Liver (tissue), 9 donors: ENCODE results near the gene RRP15. TPM values are rescaled to one million over a fixed set of nuclear protein-coding genes. Genes with fewer than 3 reads are reported as not detected.

Experiments
- DNase-seq: peaks from one replicate; pipeline ENCODE4 v3.0.0-alpha.2; 2017; ENCODE audit warnings: low spot score
- H3K27ac ChIP-seq, 2 donors: one replicate each; pipeline ENCODE4 v1.7.0; 2013; ENCODE audit warnings: inconsistent platforms in 2 of 2, low read length in 2 of 2, control low read depth in 1 of 2, low read depth in 1 of 2, mild to moderate bottlenecking in 1 of 2
- H3K27me3 ChIP-seq, 4 donors: one replicate each; pipeline versions ENCODE4 v1.6.1 to v1.7.0; 2013; ENCODE audit warnings: low read length in 3 of 4, inconsistent platforms in 1 of 4, mild to moderate bottlenecking in 1 of 4, moderate library complexity in 1 of 4; ENCODE audit not compliant: control insufficient read depth in 4 of 4, insufficient read depth in 4 of 4
- H3K36me3 ChIP-seq, 4 donors: one replicate each; pipeline versions ENCODE4 v1.6.1 to v1.7.0; 2013; ENCODE audit warnings: low read length in 3 of 4, mild to moderate bottlenecking in 3 of 4, low read depth in 1 of 4, moderate library complexity in 1 of 4; ENCODE audit not compliant: control insufficient read depth in 4 of 4, insufficient read depth in 3 of 4
- H3K4me1 ChIP-seq, 4 donors: one replicate each; pipeline versions ENCODE4 v1.6.1 to v1.7.0; 2013; ENCODE audit warnings: low read length in 3 of 4, mild to moderate bottlenecking in 3 of 4, moderate library complexity in 1 of 4; ENCODE audit not compliant: control insufficient read depth in 4 of 4, insufficient read depth in 4 of 4
- H3K4me3 ChIP-seq, 3 donors: one replicate each; pipeline versions ENCODE4 v1.6.1 to v1.7.0; 2013; ENCODE audit warnings: low read length in 3 of 3, control low read depth in 1 of 3, low read depth in 1 of 3, mild to moderate bottlenecking in 1 of 3
- H3K9ac ChIP-seq, 2 donors: one replicate each; pipeline ENCODE4 v1.7.0; 2013; ENCODE audit warnings: low read length in 2 of 2, mild to moderate bottlenecking in 2 of 2, moderate library complexity in 2 of 2, control low read depth in 1 of 2, low read depth in 1 of 2
- H3K9me3 ChIP-seq, 4 donors: one replicate each; pipeline versions ENCODE4 v1.6.1 to v1.7.0; 2013; ENCODE audit warnings: low read length in 3 of 4; ENCODE audit not compliant: control insufficient read depth in 4 of 4
- ATF3 ChIP-seq: IDR thresholded peaks from 2 replicates; pipeline ENCODE4 v1.6.1; 2016; ENCODE audit warnings: antibody characterized with exemption
- CTCF ChIP-seq: fragments of 150-350 bp; IDR thresholded peaks from 2 replicates; pipeline ENCODE4 v1.5.1; 2017; ENCODE audit warnings: improper control_type of control experiment, low read depth, low read length; ENCODE audit not compliant: missing input control
- EGR1 ChIP-seq, 2 donors: IDR thresholded peaks; 2 replicates each; pipeline ENCODE4 v1.6.1; 2016 to 2018; ENCODE audit warnings: antibody characterized with exemption in 2 of 2, low read depth in 2 of 2
- FOXA1 ChIP-seq: IDR thresholded peaks from 2 replicates; pipeline ENCODE4 v1.6.1; 2016; ENCODE audit warnings: antibody characterized with exemption
- FOXA2 ChIP-seq: IDR thresholded peaks from 2 replicates; pipeline ENCODE4 v1.6.1; 2016; ENCODE audit warnings: antibody characterized with exemption
- GABPA ChIP-seq, 2 donors: IDR thresholded peaks in 1 of 2; conservative IDR thresholded peaks in 1 of 2; 2 replicates each; pipeline ENCODE4 v1.6.1; 2016; ENCODE audit warnings: antibody characterized with exemption in 2 of 2, mild to moderate bottlenecking in 1 of 2, moderate library complexity in 1 of 2
- HNF4A ChIP-seq, 2 donors: conservative IDR thresholded peaks; 2 replicates each; pipeline ENCODE4 v1.6.1; 2016; ENCODE audit warnings: antibody characterized with exemption in 2 of 2, mild to moderate bottlenecking in 2 of 2
- HNF4G ChIP-seq: IDR thresholded peaks from 2 replicates; pipeline ENCODE4 v1.6.1; 2016; ENCODE audit warnings: antibody characterized with exemption
- JUND ChIP-seq, 2 donors: IDR thresholded peaks; 2 replicates each; pipeline ENCODE4 v1.6.1; 2016; ENCODE audit warnings: antibody characterized with exemption in 2 of 2
- MAX ChIP-seq: IDR thresholded peaks from 2 replicates; pipeline ENCODE4 v1.6.1; 2016; ENCODE audit warnings: antibody characterized with exemption
- NR2F2 ChIP-seq: IDR thresholded peaks from 2 replicates; pipeline ENCODE4 v1.6.1; 2016; ENCODE audit warnings: antibody characterized with exemption
- RAD21 ChIP-seq, 2 donors: IDR thresholded peaks; 2 replicates each; pipeline ENCODE4 v1.6.1; 2016; ENCODE audit warnings: antibody characterized with exemption in 2 of 2, mild to moderate bottlenecking in 2 of 2
- REST ChIP-seq: IDR thresholded peaks from 2 replicates; pipeline ENCODE4 v1.6.1; 2016; ENCODE audit warnings: antibody characterized with exemption, mild to moderate bottlenecking
- RXRA ChIP-seq, 2 donors: IDR thresholded peaks; 2 replicates each; pipeline ENCODE4 v1.6.1; 2017 to 2018; ENCODE audit warnings: antibody characterized with exemption in 2 of 2, mild to moderate bottlenecking in 1 of 2
- SP1 ChIP-seq: IDR thresholded peaks from 2 replicates; pipeline ENCODE4 v1.6.1; 2018; ENCODE audit warnings: antibody characterized with exemption, mild to moderate bottlenecking
- TAF1 ChIP-seq: conservative IDR thresholded peaks from 2 replicates; pipeline ENCODE4 v1.6.1; 2016; ENCODE audit warnings: antibody characterized with exemption, mild to moderate bottlenecking
- YY1 ChIP-seq: IDR thresholded peaks from 2 replicates; pipeline ENCODE4 v1.6.1; 2016; ENCODE audit warnings: antibody characterized with exemption, mild to moderate bottlenecking
- ZBTB33 ChIP-seq: IDR thresholded peaks from 2 replicates; pipeline ENCODE4 v1.6.1; 2016; ENCODE audit warnings: antibody characterized with exemption
- WGBS: extraction: QIAGEN DNeasy Blood & Tissue Kit; methylation state at CpG from one replicate; pipeline ENCODE4 v1.1.7; 2013; 5-methylcytosine and 5-hydroxymethylcytosine counted together
- polyA plus RNA-seq, 2 donors: library from polyadenylated mRNA; stranded (reverse) in 1 of 2; unstranded in 1 of 2; fragments of 200-250 nt in 1 of 2; fragments of >200 nt in 1 of 2; fragmentation: Nextera tagmentation in 1 of 2; extraction: Ambion mirVana in 1 of 2; gene quantifications; one replicate each; pipeline versions ENCODE4 v1.2.1 to v1.2.3, GENCODE V29; 2013 to 2015
- total RNA-seq, 2 donors: library from RNA; depleted of rRNA; stranded (reverse); fragments of >200 nt; gene quantifications; one replicate each; pipeline ENCODE4 v1.2.3, GENCODE V29; 2014
- donor health status: healthy.
- donor health status: healthy.
- donor health status: healthy.
- donor health status: healthy.
- donor health status: healthy.

RRP15 gene
- total and polyA plus RNA-seq, 4 donors: 2.4 to 9.2 (median 5.2) TPM

GRCh38 chr1:218297461-218297860 is 12.4 kb downstream of the RRP15 start:
- Histone ChIP-seq H3K9ac (no peak overlapping the region), H3K36me3 (peaks cover 0 to 4% (median under 1%) of the 10 kb centered on the region in 4 donors), H3K9me3 (no peaks in the 10 kb centered on the region), H3K4me1 (no peaks in the 10 kb centered on the region), H3K27me3 (no peaks in the 10 kb centered on the region), H3K27ac (no peak overlapping the region), H3K4me3 (no peak overlapping the region)
- WGBS: 31% methylated on average over 2 of the region's 2 CpGs
- no peak for TF ChIP-seq FOXA1
- no peak for TF ChIP-seq NR2F2
- TF ChIP-seq REST: no peak
- TF ChIP-seq HNF4A (conservative IDR thresholded peaks at IDR 0.05): no peak
- no peak for TF ChIP-seq EGR1 (IDR thresholded peaks at IDR 0.05; ENCODE audit: low read depth in 2 of 2)
- no peak for TF ChIP-seq RAD21 (IDR thresholded peaks at IDR 0.05)
- TF ChIP-seq ATF3: no peak
- TF ChIP-seq GABPA (IDR thresholded peaks at IDR 0.05 in 1 of 2, conservative IDR thresholded peaks at IDR 0.05 in 1 of 2): no peak
- no peak for TF ChIP-seq RXRA (IDR thresholded peaks at IDR 0.05)
- TF ChIP-seq JUND (IDR thresholded peaks at IDR 0.05): no peak
- TF ChIP-seq TAF1: no peak
- no peak for DNase-seq

- Histone ChIP-seq H3K27ac (no peak overlapping the region), H3K9ac (no peak overlapping the region), H3K9me3 (no peaks in the 10 kb centered on the region), H3K36me3 (peaks cover 0 to 4% (median 2%) of the 10 kb centered on the region in 4 donors), H3K4me3 (no peak overlapping the region), H3K4me1 (no peaks in the 10 kb centered on the region), H3K27me3 (no peaks in the 10 kb centered on the region)
- TF ChIP-seq RAD21 (IDR thresholded peaks at IDR 0.05): no peak
- TF ChIP-seq GABPA (IDR thresholded peaks at IDR 0.05 in 1 of 2, conservative IDR thresholded peaks at IDR 0.05 in 1 of 2): no peak
- no peak for TF ChIP-seq FOXA1
- no peak for TF ChIP-seq HNF4G
- TF ChIP-seq EGR1 (IDR thresholded peaks at IDR 0.05; ENCODE audit: low read depth in 2 of 2): no peak
- TF ChIP-seq NR2F2: no peak
- TF ChIP-seq YY1: no peak
- no peak for TF ChIP-seq TAF1
- TF ChIP-seq HNF4A (conservative IDR thresholded peaks at IDR 0.05): no peak
- no peak for TF ChIP-seq FOXA2
- no peak for TF ChIP-seq CTCF
- no peak for TF ChIP-seq RXRA (IDR thresholded peaks at IDR 0.05)
- no peak for TF ChIP-seq ATF3
- no peak for TF ChIP-seq ZBTB33
- no peak for TF ChIP-seq JUND (IDR thresholded peaks at IDR 0.05)
- TF ChIP-seq REST: no peak
- no peak for TF ChIP-seq SP1
- TF ChIP-seq MAX: no peak
- 92% methylated on average over 1 of the region's 1 CpG for WGBS
- DNase-seq: no peak
Measured at GRCh38 chr1:218297867-218298266, 12.8 kb downstream of the RRP15 start.
